ENCODE measurements around the gene LRPAP1. TPM values are rescaled to one million over a fixed set of nuclear protein-coding genes. Genes with fewer than 3 reads are reported as not detected.
"Not testable (repeated sequence)": the region's sequence is repeated elsewhere in the genome, so short reads cannot be mapped to it uniquely, and the experiment has no call there.

Gene LRPAP1
- total RNA-seq, 1 experiment from 2014 or later, result 109 TPM

DNA sequence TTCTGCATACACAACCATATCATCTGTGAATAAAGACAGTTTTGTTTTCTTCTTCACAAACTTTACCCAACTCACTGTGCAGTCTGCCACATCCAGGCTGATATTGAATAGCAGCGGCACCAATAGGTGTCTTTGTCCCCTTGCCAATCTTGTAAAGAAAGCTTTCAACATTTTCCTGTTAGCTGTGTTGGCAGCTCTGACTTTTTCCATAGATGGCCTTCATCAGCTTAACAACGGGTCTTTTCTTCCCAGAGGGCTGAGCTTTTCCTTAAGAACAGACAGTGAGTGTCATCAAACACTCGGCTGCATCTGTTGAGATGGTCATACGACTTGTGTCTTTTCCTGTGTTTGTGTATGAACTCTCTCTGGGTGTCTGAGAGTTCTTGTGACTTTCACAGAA, 14.5 kb upstream of the LRPAP1 start:
- H3K4me3 ChIP-seq (replicated peaks in 1 of 2; ENCODE audit: low read depth in 1 of 2, low read length in 2 of 2); H2AFZ ChIP-seq (ENCODE audit: low read depth, low read length, poor library complexity, severe bottlenecking); H4K20me1 ChIP-seq (ENCODE audit: insufficient read depth); H3K27ac ChIP-seq (ENCODE audit: low read depth, low read length); H3K9me2 ChIP-seq (ENCODE audit: insufficient read depth); DNase-seq (ENCODE audit: low read depth, low spot score); ATAC-seq; BruUV-seq (replicated peaks); RAD21 ChIA-PET (ENCODE audit: low non-redundant PET in 1 of 2, low total read pairs in 2 of 2, uncharacterized antibody in 2 of 2, unreplicated experiment in 2 of 2); POLR2A ChIA-PET; H3K4me1 ChIP-seq (ENCODE audit: control insufficient read depth in 1 of 2, insufficient read depth in 2 of 2, low read length in 2 of 2); H3K36me3 ChIP-seq (ENCODE audit: control insufficient read depth in 1 of 2, insufficient read depth in 2 of 2, low read length in 2 of 2); H3K79me2 ChIP-seq (ENCODE audit: insufficient read depth, low read length); H3K4me2 ChIP-seq (ENCODE audit: low read length); intact Hi-C loops (cut with micrococcal nuclease); H3K9ac ChIP-seq (ENCODE audit: low read length); H3K9me3 ChIP-seq (ENCODE audit: control insufficient read depth in 1 of 2, insufficient read depth in 1 of 2, low read depth in 1 of 2, low read length in 2 of 2); H3K27me3 ChIP-seq (ENCODE audit: insufficient read depth, low read length); CTCF ChIA-PET: not testable (repeated sequence)

DNA sequence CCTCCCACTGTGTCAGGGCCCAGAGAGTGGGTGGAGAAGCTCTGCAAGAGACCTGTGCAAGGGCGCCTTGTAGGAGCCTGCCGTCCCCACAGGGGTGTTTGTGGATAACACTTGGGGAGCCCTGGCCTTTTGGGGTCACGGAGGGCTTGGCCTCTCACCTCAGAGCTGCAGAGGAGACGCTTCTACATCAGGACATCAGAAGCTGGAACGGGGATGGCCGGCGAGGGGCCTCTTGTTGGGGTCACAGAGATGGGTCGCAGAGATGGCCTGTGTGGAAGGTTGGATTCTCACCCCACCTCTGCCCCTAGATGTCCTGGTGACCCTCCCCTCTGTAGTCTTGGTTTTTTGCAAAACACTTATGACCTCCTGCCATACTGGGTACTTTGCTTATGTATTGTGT, 13.1 kb upstream of the LRPAP1 start:
- H3K4me3 ChIP-seq (replicated peaks in 1 of 2; ENCODE audit: low read depth in 1 of 2, low read length in 2 of 2); H3K27ac ChIP-seq (ENCODE audit: low read depth, low read length); CTCF ChIA-PET; H3K9me3 ChIP-seq (ENCODE audit: control insufficient read depth in 1 of 2, insufficient read depth in 1 of 2, low read depth in 1 of 2, low read length in 2 of 2); POLR2A ChIA-PET; H3K36me3 ChIP-seq (ENCODE audit: control insufficient read depth in 1 of 2, insufficient read depth in 2 of 2, low read length in 2 of 2); H4K20me1 ChIP-seq (ENCODE audit: insufficient read depth); H3K27me3 ChIP-seq (ENCODE audit: insufficient read depth, low read length); BruUV-seq (replicated peaks); DNase-seq (ENCODE audit: low read depth, low spot score); H3K4me1 ChIP-seq (ENCODE audit: control insufficient read depth in 1 of 2, insufficient read depth in 2 of 2, low read length in 2 of 2); H3K9ac ChIP-seq (ENCODE audit: low read length); H2AFZ ChIP-seq (ENCODE audit: low read depth, low read length, poor library complexity, severe bottlenecking); ATAC-seq; RAD21 ChIA-PET (ENCODE audit: low non-redundant PET in 1 of 2, low total read pairs in 2 of 2, uncharacterized antibody in 2 of 2, unreplicated experiment in 2 of 2); H3K79me2 ChIP-seq (ENCODE audit: insufficient read depth, low read length); intact Hi-C loops (cut with micrococcal nuclease); H3K9me2 ChIP-seq (ENCODE audit: insufficient read depth); H3K4me2 ChIP-seq (ENCODE audit: low read length): not testable (repeated sequence)

DNA sequence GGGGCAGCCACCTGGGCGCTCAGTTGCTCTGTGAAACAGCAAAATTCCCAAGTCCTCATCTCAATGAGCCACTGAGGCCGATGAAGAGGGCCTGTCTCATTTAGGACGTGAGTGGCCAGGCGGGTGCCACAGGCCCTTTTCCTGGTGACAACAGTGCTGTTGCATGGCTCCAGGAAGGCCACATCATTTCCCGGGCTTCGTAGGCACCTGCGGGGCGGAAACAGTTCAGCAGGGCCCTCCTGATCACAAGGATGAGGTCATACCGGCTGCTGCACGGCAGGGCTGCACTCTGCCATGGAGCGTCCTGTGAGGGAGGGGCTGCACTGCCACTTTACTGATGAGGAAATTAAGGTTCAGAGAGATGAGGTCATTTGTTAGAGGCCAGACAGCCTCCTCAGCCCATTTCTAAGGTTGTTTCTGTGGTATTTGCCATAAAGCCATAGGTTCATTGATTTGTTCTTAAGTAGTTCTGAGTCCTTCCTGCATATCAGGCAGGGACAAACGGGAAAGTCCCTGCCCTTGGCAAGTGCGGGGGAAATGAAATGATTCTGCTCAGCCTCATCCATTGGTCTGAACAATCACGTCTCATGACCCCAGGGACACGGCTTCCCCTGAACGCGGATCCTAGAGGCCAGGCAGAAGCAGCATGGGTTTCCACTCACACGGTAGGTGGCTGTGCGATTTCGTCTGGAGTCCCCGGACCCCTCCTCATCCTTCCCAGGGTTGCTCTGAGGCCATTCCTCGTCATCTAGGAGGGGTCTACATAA, 12.2 kb upstream of the LRPAP1 start:
- H4K20me1 ChIP-seq (ENCODE audit: insufficient read depth); H3K4me3 ChIP-seq (replicated peaks in 1 of 2; ENCODE audit: low read depth in 1 of 2, low read length in 2 of 2); POLR2A ChIA-PET; H3K36me3 ChIP-seq (ENCODE audit: control insufficient read depth in 1 of 2, insufficient read depth in 2 of 2, low read length in 2 of 2); H3K27ac ChIP-seq (ENCODE audit: low read depth, low read length); H3K4me1 ChIP-seq (ENCODE audit: control insufficient read depth in 1 of 2, insufficient read depth in 2 of 2, low read length in 2 of 2); RAD21 ChIA-PET (ENCODE audit: low non-redundant PET in 1 of 2, low total read pairs in 2 of 2, uncharacterized antibody in 2 of 2, unreplicated experiment in 2 of 2); DNase-seq (ENCODE audit: low read depth, low spot score); H3K9me2 ChIP-seq (ENCODE audit: insufficient read depth); intact Hi-C loops (cut with micrococcal nuclease); H3K9me3 ChIP-seq (ENCODE audit: control insufficient read depth in 1 of 2, insufficient read depth in 1 of 2, low read depth in 1 of 2, low read length in 2 of 2); CTCF ChIA-PET; BruUV-seq (replicated peaks); H3K4me2 ChIP-seq (ENCODE audit: low read length); H3K9ac ChIP-seq (ENCODE audit: low read length); ATAC-seq; H2AFZ ChIP-seq (ENCODE audit: low read depth, low read length, poor library complexity, severe bottlenecking); H3K79me2 ChIP-seq (ENCODE audit: insufficient read depth, low read length); H3K27me3 ChIP-seq (ENCODE audit: insufficient read depth, low read length): not testable (repeated sequence)

DNA sequence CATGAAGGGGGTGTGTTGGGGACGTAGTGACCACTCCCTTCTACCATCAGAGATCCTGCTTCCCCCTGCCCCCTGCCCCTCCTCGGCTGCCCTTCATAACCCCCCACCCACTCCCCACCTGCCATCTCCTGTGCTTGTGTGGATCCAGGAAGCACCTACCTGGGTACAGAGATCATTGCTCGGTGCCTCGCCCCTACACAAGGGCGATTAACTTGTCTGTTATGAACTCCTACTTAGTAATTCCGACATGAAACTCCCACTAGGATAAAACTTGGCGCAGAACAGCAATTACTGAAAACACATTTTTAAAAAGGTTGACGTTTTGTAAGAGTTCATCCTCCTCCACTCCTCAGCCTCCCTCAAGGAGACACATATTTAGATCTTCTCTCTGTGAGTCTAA, 11.2 kb upstream of the LRPAP1 start:
- POLR2A ChIA-PET; H3K9me3 ChIP-seq (ENCODE audit: control insufficient read depth in 1 of 2, insufficient read depth in 1 of 2, low read depth in 1 of 2, low read length in 2 of 2); BruUV-seq (replicated peaks); H3K9me2 ChIP-seq (ENCODE audit: insufficient read depth); ATAC-seq; H3K4me1 ChIP-seq (ENCODE audit: control insufficient read depth in 1 of 2, insufficient read depth in 2 of 2, low read length in 2 of 2); intact Hi-C loops (cut with micrococcal nuclease); H3K79me2 ChIP-seq (ENCODE audit: insufficient read depth, low read length); DNase-seq (ENCODE audit: low read depth, low spot score); H3K9ac ChIP-seq (ENCODE audit: low read length); H3K4me3 ChIP-seq (replicated peaks in 1 of 2; ENCODE audit: low read depth in 1 of 2, low read length in 2 of 2); H4K20me1 ChIP-seq (ENCODE audit: insufficient read depth); H3K4me2 ChIP-seq (ENCODE audit: low read length); H3K27me3 ChIP-seq (ENCODE audit: insufficient read depth, low read length); CTCF ChIA-PET; H3K27ac ChIP-seq (ENCODE audit: low read depth, low read length); H3K36me3 ChIP-seq (ENCODE audit: control insufficient read depth in 1 of 2, insufficient read depth in 2 of 2, low read length in 2 of 2); H2AFZ ChIP-seq (ENCODE audit: low read depth, low read length, poor library complexity, severe bottlenecking); RAD21 ChIA-PET (ENCODE audit: low non-redundant PET in 1 of 2, low total read pairs in 2 of 2, uncharacterized antibody in 2 of 2, unreplicated experiment in 2 of 2): not testable (repeated sequence)

Measured in HCT116 (cell line).